NCI-H82 (cell line): ENCODE data around the gene ERFL.
"Not testable (repeated sequence)": the region's sequence is repeated elsewhere in the genome, so short reads cannot be mapped to it uniquely, and the experiment has no call there.

Experiments used
- DNase-seq: peaks from one replicate; lab custom pipeline; 2025; lab: John Stamatoyannopoulos, UW

Gene ERFL

DNA sequence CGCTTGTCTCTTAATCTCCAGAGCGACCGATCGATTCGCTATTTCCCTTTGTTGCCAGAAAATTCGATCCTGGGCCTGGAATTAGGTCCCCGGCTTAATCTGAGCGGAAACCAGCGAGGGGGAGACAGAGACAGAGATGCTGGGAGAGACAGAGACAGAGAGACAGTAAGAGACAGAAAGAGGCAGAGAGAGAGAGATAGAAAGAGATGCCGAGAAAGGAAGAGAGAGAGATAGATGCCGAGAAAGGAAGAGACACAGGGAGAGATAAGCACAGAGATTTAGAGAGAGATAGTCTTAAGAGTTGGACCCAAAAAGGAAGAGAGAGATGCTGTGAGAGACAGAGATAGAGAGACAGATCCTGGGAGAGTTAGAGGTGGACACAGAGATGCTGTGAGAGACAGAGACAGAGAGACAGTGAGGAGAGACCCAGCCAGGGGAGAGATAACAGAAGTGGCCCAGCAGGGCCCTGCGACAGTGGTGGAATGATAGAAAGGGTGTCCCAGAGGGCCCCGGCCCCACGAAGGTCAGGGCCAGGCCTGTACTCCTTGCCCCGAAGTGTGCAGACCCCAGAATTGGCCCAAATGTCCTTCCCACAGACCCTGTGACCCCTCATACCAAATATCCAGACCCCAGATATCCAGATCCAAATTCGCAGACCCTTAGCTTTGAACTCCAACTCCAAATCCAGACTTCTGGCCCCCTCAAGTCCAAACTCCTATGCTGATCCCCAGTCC, 1.3 kb downstream of the ERFL start:
- no peak for DNase-seq

DNA sequence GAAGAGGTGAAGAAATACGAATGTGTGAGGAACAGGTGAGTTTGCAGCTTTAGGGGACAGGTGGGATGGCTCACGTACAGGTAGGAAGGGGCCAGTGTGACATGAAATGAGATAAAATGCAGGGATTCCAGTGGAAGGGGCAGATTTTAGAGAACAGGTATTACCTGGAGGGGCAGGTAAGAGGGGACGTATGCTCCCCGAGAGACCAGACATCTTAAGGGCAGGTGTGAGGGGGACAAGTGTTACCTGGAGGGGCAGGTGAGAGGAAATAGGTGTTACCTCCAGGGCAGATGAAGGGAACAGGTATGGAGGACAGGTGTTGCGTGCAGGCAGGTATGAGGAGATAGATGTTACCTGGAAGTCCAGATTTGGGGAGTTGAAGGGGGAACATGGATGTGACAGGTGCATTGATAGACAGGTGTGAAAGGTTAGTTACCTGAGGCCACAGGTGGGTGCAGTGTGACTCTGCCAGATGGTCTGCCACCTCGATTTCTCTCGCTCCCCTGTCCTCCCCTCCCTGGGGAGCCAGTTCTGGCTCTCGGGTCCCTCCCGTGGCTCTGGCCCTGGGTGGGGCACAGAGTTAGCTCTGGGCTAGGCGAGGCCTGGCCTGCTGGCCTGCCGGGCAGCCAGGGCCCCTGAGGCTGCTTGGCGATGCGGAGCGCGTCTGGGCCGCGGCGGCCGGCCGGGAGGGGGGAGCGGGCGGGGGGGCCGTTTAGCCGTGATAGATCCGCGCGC, 2.1 kb downstream of the ERFL start:
- no peak for DNase-seq

DNA sequence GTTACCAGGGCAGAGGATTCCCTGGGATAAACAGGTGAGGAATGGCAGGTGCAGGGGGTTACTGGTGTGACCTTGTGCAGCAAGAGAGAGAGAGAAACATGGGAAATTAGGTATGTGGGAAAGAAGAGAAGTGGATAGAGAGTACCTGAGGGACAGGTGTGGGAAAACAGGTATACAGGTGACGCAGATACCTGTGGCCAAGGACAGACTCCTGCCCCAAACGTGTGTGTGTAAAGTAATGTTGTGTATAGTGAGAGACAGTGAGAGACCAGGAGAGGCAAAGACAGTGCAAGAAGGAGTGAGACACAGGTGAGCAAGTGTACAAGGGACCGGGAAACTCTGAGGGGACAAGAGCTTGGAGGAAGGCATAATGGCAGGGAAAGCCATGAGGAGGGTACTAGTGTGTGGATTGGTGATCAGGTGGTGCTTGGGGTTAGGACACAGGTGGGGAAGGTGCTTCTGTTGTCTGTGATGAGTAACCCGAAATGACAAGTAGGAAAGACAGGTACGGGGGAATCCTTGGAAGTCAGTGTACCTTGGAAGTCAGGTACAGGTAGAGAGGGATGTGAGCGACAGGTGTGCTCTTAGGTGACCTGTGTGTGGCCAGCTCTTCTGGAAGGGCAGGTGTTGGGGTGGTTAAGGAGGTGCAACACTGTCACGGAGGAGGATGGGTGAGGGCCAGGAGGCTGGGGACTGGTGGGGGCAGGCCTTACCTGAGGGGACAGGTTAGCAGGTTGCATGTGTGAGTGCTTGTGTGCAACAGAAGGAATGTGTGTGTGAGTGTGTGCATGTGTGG, 2.8 kb downstream of the ERFL start:
- no peak for DNase-seq

DNA sequence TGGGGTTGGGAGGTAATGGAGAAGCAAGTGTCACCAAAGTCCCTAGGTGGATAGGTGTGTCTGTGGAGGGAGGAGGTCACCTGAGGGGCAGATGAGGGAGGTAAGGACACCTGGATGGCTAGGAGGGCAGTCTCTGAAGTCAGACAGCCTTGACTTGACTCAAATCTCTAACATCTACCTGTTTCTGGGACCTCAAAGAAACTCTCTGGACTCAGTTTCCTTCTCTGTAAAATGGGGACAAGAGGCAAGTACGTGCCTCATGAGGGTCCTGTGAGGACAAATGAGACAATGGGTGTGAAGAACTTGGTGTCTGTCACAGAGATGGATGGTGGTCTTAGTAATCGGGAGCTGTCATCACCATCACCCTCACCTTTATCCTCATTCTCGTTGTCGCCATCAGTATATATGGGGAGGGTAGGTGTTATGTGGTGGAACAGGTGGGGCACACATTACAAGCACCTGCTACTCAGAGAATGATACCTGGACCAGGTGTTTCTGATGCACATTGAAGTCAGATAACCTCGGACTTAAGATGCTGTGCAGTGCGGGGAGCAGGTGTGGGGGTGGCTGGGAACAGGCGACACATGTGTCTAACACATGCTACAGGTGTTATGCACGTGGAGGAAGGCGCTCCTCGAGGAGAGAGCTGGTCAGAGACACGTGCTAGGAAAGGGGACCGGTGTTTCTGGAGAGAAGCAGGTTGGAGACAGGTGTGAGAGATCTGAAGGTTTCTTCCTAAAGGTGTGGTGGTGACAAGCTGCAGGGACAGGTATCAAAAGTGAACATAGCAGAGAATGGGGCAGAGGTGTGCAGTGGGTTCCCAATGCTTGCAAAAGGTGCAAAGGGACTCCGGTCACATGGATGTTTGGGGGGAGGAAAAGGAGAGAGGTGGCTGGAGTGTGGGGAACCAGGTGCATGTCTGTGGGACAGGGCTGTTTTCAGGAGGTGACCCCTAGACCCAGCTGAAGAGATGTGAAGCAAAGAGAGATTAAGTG, 3.8 kb downstream of the ERFL start:
- no peak for DNase-seq

DNA sequence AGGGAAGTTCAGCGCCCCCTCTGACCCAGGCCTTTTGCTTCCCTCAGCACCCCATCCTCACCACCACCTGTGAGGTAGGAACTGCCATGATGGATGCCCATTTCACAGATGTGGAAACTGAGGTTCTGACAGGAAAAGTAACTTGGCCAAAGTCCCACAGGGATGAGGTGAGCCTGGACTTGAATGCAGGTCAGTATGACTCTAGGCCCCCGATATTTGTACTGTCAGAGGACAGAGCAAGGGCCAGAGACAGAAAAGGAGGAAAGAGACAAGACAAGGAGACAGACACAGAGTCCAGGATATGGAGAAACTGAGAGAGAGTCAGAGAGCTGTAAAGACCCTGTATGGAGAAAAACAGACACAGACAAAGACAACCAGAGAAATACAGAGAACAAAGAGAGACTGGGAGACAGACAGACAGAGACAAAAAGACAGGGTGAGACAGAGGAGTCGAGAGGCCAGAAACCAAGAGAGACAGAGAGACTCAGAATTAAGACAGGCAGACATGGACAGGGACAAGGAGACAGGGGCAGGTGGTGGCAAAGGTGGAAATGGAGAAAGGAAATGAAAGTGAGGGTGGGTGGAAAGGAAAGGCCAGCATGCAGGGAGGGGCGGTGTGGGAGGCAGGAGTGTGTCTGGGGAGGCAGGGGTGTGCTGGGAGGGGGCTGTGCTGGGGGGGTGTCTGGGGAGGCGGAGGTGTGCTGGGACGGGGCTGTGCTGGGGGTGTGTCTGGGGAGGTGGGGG, 5.0 kb downstream of the ERFL start:
- no peak for DNase-seq

DNA sequence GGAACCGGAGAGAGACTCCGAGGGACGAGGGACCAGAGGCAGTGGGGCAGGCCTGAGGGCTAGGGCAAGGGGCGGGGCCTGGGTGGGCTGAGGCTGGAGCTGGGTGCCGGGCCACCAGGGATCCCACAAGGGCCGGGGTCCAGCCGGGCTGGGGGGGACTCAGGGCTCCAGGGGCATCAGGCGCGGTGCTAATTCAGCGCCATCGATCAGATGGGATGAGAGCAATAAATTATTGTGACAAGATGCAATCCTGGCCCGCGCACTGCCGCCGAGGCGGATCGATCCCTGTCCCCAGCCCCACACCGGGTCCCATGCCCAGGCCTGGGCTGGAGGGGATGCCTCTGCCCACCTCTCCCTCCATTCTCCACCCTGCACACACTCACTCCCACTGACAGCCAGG, 5.7 kb downstream of the ERFL start:
- DNase-seq: no peak

DNA sequence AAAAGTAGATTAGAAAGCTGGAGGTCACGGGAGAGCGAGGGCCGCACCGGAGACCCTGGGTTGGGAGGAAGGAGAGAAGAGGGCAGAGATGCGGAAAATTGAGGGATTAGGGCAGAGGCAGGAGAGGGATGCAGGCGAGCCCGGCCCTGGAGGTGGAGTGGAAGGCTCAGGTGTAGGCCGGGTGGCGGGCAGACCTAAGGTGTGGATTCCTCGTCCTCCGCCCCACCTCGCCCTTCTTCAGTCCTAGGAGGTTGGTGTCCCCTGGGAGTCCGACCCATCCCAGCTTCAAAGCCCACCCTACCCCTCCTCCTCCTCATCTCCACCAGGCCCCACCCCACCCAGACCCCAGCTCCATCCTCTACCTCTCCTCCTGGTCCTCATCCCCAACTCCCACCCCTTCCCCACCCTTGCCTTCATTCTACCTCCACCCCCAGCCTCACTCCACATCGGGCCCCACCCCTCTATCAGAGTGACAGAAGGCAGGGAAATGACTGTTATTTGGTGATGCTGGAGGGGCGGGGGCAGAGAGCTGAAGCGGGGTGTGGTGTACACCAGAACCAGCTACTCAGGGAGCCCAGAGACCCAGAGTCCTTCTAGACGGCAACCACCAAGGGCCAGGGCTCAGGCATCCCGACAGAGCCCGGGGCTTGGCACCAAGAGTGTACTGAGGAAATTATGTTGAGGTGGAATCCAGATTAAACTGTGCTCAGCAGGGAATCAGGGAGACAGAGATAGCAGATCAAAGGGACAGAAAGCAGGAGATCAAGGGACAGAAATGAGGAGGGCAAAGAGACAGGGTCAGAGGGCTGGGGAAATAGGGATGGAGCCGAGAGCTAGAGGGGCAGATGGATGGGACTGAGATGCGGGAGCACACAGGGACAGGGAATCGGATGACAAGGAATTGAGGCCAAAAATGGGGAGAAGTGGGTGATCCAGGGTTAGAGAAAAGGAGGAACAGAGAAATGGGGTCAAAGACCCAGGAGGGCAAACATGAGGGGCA, 6.4 kb downstream of the ERFL start:
- DNase-seq: no peak

DNA sequence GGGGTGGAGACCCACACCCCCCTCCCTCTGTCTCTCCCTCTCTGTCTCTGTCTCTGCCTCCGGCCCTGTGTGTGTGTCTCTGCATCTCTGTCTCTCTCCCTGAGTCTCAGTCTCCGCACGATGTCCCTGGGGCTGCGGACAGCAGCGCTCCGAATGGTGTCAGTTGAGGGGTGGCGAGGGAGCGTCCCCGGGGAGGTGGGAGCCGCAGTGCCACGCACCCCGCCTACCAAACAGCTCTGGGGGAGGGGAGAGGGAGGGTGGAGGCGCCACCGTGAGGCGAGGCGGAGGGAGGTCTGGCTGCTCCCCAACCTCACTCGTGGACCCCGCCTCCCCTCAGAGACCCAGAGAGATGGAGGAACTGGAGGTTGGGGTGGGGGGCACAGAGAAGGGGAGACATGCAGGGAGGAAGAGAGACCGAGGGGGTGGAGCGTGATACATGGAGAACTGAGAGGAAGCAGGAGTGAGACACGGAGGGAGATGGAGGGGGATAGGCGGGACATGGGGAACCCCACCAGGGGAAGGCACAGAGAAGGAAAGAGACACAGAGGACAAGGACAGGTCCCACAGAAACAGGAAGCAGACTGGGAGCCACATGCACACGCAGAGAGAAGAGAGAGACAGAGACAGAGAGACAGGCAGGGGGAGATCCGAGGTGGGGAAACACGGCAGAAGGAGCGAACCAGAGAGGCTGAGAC, 7.2 kb downstream of the ERFL start:
- no peak for DNase-seq

DNA sequence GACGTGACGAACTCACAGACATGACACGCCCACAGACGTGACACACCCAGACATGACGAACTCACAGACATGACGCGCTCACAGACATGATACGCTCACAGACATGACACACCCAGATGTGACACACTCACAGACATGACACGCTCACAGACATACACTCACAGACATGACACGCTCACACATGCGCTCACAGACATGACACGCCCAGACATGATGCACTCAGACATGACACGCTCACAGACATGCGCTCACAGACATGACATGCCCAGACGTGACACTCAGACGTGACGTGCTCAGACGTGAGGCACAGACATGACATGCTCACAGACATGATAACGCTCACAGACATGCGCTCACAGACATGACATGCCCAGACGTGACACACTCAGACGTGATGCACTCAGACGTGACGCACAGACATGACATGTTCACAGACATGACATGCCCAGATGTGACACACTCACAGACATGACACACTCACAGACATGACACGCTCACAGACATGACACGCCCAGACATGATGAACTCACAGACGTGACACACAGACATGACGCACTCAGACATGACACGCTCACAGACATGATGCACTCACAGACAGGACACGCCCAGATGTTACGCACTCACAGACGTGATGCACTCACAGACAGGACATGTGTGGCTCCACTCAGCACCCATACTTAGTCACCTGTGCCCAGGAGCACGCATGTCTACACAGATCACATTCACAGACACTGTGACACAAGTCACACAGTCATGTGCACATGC, 8.1 kb downstream of the ERFL start:
- no peak for DNase-seq

DNA sequence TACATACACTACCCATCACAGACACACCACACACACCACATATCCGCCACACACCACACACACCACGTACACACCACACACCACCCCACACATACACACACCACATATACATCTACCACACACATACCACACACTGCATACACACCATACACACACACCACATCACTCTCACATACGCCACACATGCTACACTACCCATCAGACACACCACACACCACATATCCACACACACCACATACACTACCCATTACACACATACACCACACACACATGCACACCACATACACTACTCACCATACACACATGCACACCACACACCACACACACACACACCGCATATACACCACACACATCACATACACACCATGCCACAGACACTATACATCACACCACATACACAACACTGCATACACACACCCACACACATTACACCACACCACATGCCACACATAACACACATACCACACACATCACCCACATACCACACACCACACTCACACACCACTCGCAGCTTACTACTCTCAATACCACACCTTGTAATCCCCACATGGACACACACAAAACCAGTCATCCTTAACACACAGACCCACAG, 9.5 kb downstream of the ERFL start:
- DNase-seq: no peak

DNA sequence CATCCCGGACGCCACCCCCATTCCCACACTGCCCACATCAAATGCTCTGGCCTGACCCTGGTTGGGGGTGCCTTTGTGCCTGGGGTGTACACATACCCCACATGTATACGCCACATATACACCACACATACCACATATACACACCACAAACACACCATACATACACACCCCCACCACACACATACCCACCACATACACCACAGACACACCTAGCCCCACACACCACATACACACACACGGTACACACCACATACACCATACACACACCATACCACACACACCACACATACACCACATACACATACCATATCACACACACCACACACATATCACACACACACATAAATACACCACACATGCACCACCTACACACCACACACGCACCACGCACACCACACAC, 10.2 kb downstream of the ERFL start:
- DNase-seq: no peak

DNA sequence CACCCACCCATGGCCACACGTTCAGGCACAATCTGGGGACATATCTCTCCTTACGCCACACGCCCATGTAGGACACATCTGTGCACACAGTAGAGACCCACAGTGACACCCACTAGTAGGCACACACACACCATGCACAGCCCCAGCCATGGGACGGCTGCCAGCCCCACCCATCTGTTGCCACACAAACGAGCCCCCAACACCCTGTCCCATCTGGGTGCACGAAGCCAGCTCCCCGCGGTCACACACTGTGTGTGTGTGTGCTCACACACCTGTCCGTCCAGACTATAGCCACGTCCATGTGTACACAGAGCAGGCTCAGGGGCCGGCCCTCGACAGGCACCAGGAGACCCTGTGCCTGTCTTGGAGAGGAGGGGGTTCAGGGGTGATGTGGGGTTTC, 10.6 kb downstream of the ERFL start:
- DNase-seq: no peak

DNA sequence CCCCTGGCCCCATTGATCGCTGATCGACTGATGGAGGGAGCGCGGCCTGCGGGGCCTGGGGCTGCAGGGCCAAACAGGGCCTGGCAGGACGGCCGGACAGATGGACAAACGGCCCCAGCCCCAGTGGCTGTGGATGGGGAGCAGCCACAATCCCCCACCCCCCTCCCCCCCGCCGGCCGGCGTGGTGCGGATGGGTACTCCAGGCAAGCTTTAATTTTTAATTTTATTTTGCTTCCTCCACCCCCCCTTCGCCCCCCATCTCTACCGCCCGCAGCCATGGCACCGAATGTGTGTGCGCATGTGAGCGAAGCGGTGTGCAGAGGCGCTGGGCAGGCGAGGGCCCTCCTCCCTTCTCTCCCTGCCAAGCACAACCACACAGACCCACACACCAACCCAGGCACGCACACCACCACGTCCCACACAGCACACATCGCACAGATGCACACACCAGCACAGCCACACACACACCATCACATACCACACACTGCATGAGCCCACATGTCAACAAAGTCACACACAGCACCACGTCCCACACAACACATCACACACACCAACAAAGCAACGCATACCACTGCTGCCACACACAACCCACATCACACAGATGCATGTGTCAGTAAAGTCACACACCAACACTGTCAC, 12.4 kb downstream of the ERFL start:
- DNase-seq: no peak

DNA sequence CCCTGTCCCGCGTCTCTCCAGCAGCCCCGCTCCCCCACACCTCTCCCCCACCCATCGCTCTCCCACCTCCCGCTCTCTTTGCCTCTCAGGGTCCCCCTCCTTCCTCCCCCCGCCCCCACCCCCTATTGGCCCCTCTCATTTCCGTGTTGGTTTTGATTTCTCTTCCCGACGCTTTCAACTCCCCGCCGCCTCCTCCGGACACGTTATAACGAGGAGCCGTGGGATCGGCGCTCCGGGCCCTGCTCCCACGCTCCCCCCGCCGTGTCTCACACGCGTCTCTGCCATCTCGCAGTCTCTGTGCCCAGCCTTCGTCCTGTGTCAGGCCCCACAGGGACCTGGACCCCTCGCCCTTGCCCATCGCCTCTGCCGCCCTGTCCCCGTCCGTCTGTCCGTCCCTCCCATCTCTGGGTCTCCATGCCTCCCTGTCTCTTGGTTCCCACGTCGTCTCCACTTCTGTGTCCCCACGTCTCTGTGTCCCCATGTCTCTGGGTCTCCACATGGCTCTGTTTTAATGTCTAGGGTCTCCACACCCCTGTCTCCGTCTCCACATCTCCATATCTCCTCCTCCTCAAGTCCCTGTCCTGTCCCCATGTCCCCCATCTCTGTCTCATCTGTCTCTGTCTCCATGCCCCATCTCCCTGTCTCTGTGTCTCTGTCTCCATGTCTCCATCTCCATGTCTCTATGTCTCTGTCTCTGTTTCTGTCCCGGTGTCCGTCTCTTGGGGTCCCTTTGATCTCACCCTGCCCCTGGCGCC, 13.1 kb downstream of the ERFL start:
- DNase-seq: no peak

DNA sequence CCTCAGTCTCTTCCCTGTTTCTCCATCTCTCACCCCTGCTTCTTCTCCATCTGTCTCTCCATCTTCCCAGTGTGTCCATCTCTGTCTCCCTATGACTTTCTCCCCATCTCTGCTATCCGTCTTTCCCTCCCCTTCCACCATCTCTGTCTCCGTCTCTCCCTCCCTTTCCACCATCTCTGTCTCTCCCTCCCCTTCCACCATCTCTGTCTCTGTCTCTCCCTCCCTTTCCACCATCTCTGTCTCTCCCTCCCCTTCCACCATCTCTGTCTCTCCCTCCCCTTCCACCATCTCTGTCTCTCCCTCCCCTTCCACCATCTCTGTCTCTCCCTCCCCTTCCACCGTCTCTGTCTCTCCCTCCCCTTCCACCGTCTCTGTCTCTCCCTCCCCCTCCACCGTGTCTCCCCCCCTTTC, 13.8 kb downstream of the ERFL start:
- DNase-seq: not testable (repeated sequence)

DNA sequence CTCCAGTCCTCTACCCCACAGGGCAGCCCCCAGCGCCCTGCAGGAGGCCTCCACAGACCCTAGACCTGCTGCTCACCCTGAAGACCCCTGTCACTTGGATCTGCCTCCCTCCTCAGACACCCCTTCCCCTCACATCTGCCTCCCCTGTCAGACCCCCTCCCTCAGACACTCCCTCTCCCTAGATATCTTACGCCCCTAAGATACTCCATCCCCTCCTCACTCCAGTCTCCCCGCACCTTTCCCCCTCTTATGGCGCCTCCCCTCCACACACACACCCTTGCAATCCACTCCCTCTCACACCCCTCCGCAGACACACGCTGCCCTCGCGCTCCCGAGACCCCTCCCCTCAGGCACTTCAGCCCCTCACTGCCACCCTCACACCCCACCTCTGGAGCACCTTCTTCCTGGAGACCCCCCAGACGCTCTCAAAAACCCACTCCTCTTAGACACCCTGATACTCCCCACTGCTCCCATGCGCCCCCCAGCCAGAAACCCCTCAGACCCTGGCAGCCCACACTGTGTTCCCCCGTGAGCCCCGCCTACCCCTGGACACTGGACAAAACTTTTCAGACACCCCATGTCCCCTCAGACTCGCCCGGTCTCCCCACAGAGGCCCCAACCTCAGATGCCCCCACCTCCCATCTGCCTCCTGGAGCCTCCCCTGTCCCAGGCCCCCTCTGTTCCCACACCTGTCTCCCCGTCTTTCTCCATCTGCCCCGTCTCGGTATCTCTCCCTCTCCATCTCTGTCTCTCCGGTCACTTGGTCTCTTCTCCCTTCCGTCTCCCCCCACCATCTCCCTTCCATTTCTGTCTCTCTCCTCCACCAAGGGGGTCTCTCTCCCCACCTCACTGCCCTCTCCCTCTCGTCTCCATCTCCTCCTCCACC, 14.5 kb downstream of the ERFL start:
- no peak for DNase-seq
